GM21423 (cell line): ENCODE measurements around the gene AK3.
"Not testable (repeated sequence)": the region's sequence is repeated elsewhere in the genome, so short reads cannot be mapped to it uniquely, and the experiment has no call there.

Experiments
- ATAC-seq: cut with Tn5 transposase; IDR thresholded peaks from one replicate; pipeline ENCODE4 v1.9.1; 2021; ENCODE audit warnings: mild to moderate bottlenecking, moderate library complexity; ENCODE audit not compliant: unreplicated experiment

AK3 gene

DNA sequence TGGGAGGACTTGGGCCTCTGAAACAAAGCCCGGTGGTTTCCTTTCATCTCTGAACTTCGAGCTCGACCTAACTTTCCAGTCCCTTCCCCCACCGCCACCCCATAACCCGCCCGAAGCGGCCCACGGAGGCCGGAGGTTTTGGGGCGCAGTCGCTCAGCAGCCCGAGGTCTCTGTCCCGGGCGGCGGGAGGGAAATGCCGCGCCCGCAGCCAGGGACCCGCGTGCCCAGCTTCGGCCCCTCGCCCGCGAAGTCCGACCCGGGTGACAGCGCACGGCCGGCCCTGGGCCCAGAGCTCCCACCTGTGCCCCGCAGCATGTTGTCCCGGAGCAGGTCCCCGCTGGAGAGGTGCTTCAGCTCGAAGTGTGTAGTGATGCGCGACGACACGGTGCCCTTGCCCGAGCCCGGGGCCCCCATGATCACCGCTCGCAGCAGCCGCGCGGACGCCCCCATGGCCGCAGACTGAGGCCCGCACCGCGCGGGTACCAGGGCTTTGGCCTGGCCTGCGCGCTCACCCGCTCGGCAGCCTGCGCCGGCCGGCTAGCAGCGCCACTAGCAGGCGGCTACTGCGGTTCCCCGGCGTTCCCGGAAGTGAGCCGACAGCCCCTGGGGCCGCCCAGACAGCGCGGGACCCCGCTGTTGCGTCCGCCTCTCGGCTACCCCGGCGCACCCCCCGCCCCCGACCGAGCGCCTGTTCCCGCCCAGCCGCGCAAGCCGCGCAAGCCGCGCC lies at the start of gene AK3:
TSS of gene AK3 (minus strand) at position 565 of the 727 bp plus-strand sequence. CDS start at position 450, 115 bp downstream.
- peak; percentile 90 for ATAC-seq

DNA sequence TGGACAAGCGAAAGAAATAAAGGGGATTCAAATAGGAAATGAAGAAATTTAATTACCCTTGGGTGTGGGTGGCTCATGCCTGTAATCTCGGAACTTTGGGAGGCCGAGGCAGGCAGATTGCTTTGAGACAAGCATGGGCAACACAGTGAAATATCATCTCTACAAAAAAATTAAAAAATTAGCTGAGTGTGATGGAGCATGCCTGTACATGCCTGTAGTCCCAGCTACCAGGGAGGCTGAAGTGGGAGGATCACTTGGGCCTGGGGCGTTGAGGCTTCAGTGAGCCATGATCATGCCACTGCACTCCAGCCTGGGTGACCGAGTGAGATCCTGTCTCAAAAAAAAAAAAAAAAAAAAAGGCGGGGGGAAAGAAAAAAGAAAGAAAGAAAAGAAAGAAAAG lies 47.7 kb upstream of the AK3 start:
- ATAC-seq: no peak

DNA sequence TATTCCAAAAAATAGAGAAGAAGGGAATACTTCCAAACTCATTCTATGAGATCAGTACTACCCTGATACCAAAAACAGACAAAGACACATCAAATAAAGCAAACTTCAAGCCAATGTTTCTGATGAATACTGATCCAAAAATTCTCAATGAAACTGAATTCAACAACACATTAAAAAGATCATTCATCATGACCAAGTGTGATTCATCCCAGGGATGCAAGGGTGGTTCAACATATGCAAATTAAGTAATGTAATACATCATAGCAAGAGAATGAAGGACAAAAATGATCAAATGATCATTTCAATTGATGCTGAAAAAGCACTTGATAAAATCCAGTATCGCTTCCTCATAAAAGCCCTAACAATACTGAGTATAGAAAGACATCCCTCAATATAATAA lies 46.9 kb upstream of the AK3 start:
- no peak for ATAC-seq

DNA sequence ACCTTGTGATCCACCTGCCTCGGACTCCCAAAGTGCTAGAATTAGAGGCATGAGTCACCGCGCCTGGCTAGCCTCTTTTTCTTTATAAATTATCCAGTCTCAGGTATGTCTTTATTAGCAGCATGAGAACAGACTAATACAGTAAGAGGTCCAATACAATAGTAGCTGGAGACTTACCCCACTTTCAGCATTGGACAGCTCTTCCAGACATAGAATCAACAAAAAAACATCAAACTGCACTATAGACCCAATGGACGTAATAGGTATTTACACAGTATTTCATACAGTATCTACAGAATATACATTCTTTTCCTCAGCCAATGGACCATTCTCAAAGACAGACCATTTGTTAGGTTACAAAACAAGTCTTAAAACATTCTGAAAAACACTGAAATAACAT lies 45.6 kb upstream of the AK3 start:
- ATAC-seq: no peak

DNA sequence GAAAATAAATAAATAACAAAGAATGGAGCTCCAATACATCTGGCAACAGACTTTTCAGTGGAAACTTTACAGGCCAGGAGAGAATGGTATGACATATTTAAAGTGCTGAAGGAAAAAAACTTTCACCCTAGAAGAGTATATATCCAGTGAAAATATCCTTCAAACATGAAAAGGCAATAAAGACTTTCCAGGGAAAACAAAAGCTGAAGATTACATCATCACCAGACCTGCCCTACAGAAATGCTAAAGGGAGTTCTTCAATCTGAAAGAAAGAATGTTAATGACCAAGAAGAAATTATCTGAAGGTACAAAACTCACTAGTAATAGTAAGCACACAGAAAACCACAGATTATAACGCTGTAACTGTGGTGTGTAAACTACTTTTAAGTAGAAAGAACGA lies 43.4 kb upstream of the AK3 start:
- ATAC-seq: no peak

DNA sequence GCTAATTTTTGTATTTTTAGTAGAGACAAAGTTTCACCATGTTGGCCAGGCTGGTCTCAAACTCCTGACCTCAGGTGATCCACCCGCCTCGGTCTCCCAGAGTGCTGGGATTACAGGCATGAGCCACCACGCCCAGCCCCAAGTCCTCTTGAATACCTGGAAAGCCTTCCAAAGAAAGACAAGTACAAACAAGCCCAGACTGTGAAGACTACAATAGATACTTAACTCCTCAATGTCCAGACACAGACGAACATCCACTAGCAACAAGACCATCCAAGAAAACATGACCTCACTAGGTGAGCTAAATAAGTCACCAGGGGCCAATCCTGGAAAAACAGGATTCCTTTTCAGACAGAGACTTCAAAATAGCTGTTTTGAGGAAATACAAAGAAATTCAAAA lies 42.2 kb upstream of the AK3 start:
- ATAC-seq: not testable (repeated sequence)

DNA sequence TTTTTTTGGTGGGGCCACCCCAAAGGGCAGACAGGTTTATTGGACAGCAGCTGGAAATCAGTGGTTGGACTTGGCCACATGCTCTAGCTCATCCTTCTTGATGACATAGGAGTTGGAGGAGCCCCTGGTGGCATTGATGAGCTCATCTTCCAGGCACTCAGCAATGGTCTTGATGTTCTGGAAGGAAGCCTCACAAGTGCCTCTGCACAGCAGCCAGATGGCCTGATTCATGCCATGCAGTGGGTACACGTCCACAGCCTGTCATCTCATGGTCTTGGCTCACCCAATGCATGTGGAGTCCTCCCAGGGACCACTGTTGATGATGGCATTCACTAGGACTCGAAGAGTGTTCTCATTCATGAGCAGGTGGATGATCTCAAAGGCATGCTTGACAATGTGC lies 40.4 kb upstream of the AK3 start:
- no peak for ATAC-seq

DNA sequence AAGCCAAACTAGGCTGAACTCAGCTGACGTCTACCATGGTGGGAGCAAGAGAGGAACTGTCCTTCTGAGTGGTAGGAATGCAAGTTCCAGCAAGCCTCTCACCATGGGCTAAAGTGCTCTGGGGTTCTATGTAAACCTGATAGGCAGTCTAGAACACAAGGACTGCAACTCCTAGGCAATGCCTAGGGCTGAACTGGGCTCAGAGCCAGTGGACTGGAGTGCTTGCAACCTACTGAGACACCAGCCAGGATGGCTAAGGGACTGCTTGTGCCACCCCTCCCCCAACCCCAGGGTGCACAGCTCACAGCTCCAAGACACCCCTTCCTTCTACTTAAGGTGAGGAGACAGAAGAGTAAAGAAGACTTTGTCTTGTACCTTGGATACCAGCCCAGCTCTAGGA lies 39.6 kb upstream of the AK3 start:
- ATAC-seq: no peak

DNA sequence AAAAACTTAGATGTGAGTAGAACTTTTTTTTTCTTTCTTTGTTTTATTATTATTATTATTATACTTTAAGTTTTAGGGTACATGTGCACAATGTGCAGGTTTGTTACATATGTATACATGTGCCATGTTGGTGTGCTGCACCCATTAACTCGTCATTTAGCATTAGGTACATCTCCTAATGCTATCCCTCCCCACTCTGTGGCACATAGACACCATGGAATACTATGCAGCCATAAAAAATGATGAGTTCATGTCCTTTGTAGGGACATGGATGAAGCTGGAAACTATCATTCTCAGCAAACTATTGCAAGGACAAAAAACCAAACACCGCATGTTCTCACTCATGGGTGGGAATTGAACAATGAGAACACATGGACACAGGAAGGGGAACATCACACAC lies 34.0 kb upstream of the AK3 start:
- ATAC-seq: not testable (repeated sequence)

DNA sequence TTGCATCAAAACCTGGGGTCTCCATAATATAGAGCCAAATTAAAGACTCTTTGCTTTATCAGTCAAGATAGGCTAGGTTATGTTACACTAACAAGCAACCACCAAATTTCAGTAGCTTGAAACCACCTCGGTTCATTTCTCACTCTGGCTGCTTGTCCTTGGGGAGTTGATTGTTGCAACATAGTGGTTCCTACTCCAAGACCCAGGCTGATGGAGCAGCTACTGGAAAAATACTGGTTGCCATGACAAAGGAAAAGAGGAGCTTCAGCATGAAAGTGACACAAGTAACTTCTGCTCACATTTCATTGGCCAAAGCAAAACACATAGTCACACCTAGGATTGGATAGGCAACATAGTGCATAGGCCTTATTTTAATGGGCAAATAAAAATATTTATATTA lies 33.2 kb upstream of the AK3 start:
- ATAC-seq: no peak

DNA sequence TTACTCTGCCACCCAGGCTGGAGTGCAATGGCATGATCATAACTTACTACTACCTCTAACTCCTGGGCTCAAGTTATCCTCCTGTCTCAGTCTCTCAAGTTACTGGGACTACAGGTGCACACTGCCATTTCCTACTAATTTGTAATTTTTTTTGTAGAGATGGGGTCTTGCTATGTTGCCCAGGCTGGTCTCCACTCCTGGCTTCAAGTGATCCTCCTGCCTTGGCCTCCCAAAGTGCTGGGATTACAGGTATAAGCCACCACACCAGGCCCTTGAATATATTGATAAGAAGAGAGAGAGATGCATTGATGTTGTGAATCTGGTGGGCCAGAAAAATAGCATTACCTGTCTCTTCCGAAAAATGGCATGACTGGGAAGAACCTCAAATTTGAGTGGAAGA lies 30.8 kb upstream of the AK3 start:
- ATAC-seq: no peak

DNA sequence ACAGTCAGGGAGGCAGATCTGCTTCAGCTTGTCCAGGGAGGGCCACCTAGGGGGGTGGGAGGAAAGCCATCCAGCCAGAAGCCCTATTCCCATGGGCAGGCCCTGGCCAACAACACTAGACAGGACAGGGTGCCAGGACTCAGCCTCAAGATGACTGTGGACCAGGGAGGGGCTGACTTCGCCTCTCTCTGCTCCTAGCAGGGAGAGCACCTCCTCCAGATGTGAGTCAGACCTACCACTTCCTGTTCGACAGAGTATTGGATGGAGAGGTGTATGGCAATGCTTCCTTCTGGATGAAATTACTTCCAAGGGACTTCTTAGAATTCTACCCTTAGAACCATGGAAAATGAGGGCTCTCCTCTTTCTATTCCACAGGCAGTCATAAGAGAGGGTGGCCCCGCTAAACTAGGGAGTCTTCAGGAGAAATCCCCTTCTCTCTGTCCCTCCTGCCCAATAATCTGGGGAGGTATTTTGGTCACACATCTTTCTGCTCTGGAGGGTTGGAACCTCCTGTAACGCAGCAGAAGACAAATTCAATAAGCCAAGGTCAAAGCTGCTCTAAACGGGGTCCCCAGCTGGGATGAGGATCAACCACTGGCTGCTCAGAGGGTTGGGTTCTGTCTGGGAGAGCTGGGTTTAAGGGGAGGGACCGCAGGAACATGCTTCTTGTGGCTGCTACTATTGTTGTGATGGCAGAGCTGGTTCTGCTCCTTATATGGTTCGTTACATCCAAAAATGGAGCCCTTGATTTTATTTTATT lies 28.5 kb upstream of the AK3 start:
- no peak for ATAC-seq

DNA sequence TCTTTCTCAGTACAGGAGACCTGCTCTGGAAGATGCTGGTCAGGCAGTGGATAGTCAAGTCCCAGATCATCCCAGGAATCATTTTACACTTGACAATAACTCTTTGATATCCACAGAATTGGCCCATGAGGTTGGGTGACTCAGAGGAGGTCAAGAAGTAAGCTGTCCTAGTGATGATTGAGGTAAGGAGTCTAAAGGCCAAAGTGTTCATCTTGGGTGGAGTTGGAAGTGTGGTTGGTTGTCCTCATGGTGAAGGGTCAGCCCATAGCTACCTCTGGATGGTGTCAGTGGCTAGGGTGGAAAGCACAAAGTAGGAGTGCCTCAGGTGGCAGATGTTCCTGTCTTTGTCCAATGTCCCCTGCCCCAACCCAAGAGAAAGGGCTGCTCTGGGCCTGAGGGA lies 27.7 kb upstream of the AK3 start:
- no peak for ATAC-seq

DNA sequence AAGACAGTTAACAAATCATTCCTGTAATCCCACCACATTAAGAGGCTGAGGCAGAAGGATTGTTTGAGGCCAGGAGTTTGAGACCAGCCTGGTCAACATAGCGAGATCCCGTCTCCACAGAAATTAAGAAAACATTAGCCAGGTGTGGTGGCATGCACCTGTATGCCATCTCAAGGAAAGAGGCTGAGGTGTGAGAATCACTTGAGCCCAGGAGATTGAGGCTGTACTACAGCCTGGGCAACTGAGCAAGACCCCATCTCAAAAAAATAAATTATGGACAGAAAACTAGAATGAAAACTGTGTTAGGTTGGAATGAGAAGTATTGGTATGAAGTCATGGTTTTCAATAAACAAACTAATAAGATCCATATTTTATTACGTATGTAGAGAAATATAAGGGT lies 23.0 kb upstream of the AK3 start:
- no peak for ATAC-seq

DNA sequence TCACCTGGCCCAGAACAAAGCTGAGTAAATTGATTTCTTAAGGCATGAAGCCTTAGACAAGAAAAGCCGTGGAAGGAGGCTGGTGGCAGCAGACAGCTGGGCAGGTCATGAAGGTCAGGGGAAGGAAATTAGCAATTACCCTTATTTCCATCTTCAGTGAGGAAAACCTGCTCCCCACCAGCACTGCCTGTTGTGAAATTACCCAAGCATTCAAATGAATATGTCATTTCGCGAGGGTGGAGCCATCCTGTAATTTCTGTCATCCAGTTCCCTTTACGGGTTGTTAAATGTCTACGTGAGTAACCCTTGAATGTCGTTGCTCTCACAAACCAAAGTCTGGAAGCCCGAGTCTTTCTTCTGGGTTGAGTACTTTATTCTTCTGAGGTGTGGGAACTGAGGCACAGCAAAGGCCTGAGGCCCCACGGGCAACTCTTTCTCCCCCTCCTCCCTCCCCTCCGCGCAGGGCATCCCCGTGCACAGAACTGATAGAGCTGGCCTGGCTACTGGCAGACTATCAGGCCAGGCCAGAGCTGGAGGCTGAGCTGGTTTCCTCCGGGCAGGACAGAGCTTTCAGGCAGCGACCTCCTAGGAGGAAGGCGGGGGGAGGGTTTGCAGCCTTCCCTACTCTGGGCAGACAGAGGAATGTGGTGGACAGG lies 22.0 kb upstream of the AK3 start:
- ATAC-seq: no peak

DNA sequence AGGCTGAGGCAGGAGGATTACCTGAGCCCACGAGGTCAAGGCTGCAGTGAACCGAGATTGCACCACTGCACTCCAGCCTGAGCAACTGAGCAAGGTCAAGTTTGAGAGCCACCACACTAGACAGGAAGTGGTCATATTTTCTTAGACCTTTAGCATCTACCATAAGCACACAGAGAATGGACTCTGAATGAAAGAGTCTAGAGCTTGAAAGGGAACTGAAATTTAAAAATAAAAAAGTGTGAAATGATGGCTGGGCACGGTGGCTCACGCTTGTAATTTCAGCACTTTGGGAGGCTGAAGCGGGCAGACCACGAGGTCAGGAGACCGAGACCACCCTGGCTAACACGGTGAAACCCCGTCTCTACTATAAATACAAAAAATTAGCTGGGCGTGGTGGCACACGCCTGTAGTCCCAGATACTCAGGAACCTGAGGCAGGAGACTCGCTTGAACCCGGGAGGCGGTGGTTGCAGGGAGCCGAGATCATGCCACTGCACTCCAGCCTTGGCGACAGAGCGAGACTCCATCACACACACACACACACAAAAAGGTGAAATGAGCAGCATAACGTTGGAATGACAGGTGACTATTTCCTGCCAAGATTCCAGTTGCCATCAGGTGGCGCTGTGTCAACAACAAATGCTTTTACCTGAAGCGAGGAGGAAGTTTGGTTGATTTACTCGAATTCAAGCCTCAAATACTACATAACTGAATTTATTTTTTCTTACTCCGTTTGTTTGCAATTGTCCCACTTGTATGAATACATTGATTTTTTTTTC lies 21.3 kb upstream of the AK3 start:
- peak; percentile 87 for ATAC-seq

DNA sequence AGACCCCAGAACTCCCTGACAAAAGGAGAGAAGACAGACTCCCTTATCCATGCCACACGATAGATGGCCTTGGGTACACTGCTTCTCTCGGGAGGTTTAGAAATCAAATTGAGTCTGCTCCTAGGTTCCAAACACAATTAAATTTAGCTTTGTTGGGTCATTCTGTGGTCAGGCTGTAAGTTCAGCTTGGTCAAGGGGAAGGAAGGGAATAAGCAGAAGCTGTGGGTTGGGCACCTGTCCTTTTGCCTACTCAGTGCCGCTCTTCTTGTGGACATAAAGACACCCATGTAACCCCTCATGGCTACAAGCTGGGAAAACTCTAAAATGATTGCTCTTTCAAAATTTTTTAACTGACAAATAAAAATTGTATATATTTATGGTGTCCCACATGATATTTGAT lies 19.1 kb upstream of the AK3 start:
- no peak for ATAC-seq

DNA sequence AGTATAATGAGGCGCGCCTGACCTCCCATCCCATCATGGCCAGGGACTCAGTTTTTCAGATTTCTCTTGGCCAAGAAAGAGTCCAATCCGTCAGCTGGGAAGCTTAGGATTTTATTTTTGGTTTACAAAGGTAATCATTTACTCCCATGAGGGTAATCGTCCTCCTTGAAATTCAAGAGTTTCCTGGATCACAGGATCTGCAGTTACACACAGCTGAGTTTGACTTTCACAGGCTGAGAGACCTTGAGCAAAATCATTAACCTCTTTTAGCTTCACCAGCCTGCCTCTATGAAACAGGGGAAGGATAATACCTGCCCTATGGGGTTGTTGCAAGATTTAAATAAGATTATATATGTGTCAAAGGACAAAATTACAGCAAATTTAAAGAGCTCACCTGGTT lies 15.4 kb upstream of the AK3 start:
- no peak for ATAC-seq

DNA sequence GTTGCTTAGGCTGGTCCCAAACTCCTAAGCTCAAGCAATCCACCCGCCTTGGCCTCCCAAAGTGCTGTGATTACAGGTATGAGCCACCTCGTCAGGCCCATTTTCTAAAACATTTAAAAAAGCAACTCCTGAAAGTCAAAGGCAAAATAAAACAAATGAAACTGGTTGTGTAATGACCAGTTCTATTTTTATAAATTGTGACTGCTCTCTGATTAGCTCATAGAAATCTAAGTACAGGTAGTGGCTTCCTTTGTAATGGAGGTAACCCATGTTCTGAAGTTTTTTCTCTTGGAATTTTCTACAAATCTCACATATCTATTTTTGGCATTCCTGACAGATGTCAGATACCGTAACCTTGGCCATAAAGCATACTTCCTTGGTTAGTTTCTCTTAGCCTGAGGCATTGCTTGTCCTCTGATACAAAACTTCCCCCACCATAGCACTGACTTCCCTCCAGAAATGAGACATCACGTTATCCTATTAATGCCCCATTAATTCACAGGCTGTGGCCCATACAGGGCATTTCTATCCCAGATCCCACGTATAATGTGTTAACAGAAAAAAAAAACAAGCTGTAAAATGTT lies 14.1 kb upstream of the AK3 start:
- no peak for ATAC-seq

DNA sequence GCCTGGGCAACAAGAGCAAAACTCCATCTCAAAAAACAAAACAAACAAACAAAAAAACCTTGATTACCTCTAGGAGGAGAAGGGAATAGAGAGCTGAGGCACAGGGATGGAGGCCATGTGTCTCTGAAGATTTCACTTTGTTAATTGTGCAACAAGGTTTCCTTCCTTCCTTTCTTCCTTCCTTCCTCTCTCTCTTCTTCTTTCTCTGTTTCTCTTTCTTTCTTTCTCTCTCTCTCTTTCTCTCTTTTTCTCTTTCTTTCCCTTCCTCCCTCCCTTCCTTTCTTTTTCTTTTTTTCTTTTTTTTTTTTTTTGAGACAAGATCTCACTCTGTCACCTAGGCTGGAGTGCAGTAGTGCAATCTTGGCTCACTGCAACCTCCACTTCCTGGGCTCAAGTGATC lies 13.5 kb upstream of the AK3 start:
- not testable (repeated sequence) for ATAC-seq
